Cardiac septum (tissue), 1 donor: ENCODE results near the gene MYEOV. TPM values are rescaled to one million over a fixed set of nuclear protein-coding genes. Genes with fewer than 3 reads are reported as not detected.

ENCODE experiments used
- DNase-seq: peaks from one replicate; pipeline ENCODE4 v3.0.0-alpha.2; 2020; ENCODE audit warnings: low spot score
- intact Hi-C: fragments of 100-400 bp; cut with DNase I; formaldehyde crosslinking; loops from one replicate; pipeline ENCODE4 v1.14.0; 2022
- total RNA-seq: library from RNA; stranded (reverse); fragmentation: NEBNext Ultra II Directional; extraction: Animal tissue kit (Norgen Biotek cat#: 25700); gene quantifications from one replicate; pipeline ENCODE4 v1.2.1, GENCODE V29; 2021
- donor health status: DM: no; HTN: no; CAD: no.

Gene MYEOV
- total RNA-seq, 1 donor from 2014 or later = not detected

DNA sequence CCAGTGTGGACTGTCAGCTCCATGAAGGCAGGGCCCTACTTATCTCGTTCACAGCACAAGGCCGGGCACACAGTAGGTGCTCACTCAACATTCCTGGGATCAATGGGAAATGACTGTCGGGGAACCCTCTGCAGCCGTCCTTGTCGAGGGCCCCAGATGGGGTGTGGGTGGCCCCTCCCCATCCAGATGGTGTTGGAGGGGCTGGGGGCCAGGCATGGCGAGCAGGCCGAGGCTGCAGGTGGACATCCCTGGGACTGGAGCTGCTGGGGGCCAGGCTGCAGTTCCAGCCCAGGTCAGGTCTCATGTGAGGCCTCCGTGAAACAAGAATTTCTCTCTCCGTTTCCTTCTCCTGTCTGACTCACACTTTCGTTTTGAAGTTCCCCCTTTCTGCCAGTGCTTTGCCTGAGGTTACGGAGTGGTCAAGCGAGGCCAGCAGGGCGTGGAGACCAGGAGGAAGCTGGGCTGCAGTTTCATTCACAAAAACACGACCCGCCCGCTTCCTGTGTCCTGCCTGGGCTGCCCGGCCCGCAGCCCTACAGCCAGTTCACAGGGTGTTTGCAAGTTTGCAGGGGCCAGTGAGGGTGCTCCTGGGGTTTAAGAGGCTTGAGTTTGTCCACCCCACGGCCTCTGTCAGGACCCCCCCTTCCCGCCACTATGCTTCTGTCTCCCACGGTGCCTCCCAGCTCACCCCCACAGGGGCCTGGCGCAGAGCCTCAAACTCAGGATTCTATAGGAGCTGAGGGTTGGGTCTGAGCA, 4.5 kb downstream of the MYEOV start:
- intact Hi-C loops = loop anchor here (5.0 kb wide), 2 partner anchors 176 to 196 kb away; no protein-coding TSS in a partner anchor

DNA sequence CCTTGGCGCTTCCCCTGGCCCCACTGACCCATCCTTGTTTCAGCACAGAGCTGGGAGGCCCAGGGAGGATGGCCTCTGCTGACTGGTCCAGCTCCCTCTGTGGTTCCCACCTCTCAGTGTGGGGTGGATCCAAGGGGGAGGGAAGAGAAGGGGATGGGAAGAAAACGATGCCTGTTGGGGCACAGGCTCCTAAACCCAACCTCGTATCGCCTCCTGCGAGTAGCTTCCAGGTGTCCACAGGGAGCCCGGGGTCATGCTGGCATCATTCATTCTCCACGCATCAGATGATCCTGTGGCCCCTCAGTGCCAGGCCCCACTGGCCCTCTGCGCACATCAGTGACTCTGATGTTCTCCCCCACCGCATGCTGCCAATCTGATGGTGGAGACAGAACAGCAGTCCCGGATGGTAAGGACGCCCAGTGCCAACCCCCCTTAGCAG, 5.1 kb downstream of the MYEOV start:
- DNase-seq = no peak
- intact Hi-C loops = loop anchor here (5.0 kb wide), 2 partner anchors 177 to 197 kb away; no protein-coding TSS in a partner anchor

More for the DNA sequence above, 4.5 kb downstream of the MYEOV start:
- DNase-seq = peak; percentile 93

DNA sequence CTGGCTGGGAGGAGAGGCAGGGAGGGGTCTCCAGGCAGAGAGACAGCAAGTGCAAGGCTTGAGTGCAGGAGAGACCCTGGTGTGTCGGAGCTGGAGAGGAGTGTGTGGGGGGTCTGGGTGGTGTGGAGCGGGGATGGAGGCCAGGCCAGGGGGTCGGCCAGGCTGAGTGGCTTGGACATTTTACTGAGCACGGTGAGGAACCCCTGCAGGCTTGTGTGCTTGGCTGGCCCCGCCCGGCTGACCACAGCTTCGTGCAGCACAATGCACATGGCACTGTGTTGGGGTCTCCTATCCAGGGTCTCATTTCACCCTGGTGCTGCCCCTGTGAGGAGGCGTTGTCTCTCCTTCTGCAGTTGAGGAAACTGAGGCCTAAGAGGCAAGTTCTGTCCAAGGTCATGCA, 5.6 kb downstream of the MYEOV start:
- intact Hi-C loops = loop anchor here (5.0 kb wide), 2 partner anchors 177 to 197 kb away; no protein-coding TSS in a partner anchor
- no peak for DNase-seq

DNA sequence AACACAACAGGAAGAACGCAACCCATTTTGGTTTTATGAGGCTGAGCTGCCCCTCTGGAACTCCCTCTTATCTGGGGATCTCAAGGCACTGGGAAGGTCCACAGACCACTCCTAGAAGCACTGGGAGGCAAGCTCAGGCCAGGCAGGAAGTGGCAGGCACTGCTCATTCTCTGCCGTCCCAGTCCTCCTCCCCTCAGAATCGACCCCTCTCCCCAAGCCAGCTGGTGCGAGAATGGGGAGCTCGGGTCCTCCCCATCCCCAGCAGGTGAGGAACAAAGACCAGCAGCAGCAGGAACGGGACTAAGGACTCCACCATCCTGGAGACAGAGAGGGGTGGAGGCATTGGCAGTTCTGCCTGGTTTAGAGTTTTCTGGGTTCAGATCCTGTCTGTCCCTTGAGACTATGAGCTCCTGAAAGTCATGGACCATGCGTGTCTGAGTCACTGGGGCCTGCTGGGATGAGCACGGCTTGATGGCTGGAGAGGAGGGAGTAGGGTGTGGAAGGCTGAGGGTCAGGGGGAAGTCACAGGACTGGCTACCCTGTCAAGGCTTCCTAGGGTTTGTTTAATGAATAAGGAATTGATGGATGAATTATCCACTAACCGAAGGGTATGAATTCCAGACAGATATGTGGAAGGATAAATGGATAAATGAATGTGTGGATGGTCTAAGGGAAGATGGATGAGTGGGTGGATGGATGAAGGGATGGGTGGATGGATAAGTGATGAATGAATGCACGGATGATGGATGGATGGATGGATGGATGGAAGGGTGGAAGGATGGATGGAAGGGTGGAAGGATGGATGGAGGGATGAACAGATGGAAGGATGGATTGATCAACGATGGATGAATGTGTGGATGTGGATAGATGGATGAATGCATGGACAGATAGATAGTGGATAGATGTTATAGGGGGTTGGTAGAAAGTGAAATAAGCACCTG, 6.4 kb downstream of the MYEOV start:
- intact Hi-C loops = loop anchor here (5.0 kb wide), 1 partner anchor 197 kb away; no protein-coding TSS in a partner anchor
- DNase-seq = no peak

DNA sequence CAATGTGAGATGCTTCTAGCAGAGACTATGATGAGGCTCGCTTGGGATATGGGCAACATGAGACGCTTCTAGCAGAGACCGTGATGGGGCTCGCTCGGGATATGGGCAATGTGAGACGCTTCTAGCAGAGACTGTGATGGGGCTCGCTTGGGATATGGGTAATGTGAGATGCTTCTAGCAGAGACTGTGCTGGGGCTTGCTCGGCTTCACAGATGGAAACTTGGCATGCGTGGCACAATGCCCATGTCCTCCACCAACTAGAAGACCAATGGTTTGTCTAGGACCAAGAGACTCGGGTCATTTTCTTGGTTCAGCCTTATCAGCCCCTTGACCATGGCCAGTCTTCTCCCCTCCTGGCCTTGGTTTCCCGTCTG, 7.1 kb downstream of the MYEOV start:
- no peak for DNase-seq
- intact Hi-C loops = loop anchor here (5.0 kb wide), 1 partner anchor 196 kb away; no protein-coding TSS in a partner anchor

DNA sequence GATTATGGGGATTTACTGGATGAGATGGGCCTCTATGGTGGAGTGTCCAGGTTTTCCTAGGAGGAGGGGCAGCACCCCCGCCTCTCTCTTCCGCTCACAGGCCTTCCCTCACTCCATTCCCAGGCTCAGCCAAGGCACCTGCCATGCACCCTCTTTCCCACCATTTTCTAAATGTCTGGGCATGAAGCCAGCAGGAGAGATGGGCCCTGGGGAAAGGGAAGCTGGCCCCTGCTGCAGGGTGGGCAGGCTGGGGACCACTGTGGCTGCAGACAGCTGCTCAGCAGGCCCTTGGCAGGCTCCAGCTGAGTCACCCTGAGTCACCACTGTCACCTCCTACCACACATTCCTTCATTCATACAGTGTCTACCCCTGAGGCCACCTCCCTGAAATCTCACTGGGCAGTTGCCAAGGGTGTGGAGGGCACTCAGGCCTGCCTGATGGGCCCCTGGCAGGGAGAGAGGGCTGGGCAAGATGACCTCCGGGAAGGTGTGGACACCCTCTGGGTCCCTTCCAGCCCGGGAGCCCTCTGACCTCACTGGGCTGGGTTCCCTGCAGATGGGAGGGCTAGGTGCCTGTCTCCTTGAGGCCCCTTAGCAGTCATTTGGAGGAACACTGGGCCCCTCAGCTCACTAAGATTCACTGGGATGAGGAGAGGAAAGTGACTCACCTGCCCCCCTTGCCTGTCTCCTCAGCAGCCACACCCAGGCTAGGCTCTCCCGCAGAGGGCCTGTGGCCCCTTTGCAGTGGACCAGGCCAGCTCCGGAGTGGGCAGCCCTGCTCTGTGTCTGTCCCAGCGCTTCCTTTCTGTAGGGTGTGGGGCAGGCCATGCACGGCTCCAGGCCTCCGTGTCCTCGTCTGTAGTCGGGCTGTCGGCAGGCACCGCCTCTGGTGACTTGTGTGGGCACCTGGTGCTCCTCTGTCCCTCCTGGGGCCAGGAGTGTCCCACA, 7.8 kb downstream of the MYEOV start:
- no peak for DNase-seq
- intact Hi-C loops = loop anchor here (5.0 kb wide), 1 partner anchor 196 kb away; no protein-coding TSS in a partner anchor

DNA sequence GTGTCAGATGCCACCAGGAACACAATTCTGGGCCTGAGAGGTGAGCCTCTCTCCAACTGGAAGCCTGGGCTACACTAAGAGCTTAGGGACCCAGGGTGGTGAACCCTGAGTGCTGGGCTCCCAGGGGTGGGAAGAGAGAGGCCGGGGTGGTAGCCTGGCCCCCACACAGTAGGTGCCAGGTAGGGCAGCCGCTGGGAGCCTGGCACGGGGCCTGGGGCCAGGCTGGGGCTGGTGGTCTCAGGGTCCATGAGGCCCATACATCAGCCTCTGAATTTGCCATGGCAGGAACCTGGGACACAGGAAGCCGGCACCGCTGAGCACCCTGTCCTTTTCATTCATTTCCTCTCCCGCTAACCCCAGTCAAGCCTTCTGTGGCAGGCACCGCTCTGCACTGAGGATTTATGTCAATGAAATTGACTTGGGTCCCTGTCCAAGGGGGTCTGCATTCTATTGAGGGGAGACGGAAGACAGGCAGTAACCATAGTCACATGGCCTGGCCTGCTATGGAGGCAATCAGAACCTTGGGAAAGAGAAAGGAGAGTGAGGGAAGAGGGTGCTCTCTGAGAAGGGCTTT, 8.6 kb downstream of the MYEOV start:
- intact Hi-C loops = loop anchor here (5.0 kb wide), 1 partner anchor 195 kb away; no protein-coding TSS in a partner anchor

DNA sequence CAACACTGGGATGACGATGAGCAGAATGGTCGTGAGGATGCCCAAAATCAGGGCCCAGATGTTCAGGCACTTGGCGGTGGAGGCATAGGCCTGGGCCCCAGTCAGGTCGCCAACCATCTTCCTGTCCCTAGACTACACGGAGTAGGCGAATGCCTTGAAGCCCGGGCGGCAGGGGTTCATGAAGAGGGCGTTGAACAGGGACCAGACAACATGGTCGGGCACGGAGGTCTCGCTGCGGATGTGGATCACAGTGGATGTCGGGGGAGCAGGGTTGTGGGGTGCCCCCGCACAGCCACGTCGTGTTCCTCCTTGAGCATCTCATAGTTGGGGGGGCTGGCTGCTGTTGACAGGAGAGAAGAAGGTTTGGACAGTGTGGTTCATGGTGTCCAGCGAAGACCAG, 9.5 kb downstream of the MYEOV start:
- intact Hi-C loops = loop anchor here (5.0 kb wide), 1 partner anchor 194 kb away; no protein-coding TSS in a partner anchor
- DNase-seq = no peak

More for the DNA sequence above, 8.6 kb downstream of the MYEOV start:
- no peak for DNase-seq

DNA sequence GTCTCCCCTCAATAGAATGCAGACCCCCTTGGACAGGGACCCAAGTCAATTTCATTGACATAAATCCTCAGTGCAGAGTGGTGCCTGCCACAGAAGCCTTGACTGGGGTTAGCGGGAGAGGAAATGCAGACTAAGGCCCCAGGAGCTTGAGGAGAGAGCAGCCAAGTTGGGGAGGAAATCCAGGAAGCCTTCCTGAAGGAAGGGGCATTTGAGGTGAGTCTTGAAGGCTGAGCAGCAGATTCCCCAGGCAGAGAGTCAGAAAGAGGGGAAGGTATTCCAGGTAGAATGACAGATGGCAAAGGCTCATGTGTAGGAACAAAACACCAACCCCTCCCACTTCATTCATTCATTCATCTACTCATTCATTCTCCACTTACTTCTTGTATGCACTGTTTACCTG, 10.3 kb downstream of the MYEOV start:
- no peak for DNase-seq
- intact Hi-C loops = loop anchor here (5.0 kb wide), 1 partner anchor 193 kb away; no protein-coding TSS in a partner anchor

DNA sequence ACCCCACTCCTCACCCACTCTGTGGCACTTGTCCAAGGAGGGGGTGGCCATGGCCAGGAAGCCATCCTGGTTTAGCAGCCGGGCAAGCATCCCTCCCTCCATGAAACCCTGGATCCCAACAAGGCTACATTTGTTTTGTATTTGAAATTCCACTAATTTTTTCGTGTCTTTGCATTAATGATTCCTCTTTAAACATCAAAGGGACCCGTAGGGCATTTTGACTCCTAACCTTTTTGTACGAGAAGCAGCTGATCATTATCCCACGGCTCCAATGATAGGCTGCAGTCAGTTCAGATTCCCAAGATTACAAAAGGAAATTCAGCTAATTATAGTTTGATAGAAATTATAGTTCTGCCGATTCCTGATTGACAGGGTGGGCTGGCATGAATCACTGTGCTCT, 10.7 kb downstream of the MYEOV start:
- no peak for DNase-seq

DNA sequence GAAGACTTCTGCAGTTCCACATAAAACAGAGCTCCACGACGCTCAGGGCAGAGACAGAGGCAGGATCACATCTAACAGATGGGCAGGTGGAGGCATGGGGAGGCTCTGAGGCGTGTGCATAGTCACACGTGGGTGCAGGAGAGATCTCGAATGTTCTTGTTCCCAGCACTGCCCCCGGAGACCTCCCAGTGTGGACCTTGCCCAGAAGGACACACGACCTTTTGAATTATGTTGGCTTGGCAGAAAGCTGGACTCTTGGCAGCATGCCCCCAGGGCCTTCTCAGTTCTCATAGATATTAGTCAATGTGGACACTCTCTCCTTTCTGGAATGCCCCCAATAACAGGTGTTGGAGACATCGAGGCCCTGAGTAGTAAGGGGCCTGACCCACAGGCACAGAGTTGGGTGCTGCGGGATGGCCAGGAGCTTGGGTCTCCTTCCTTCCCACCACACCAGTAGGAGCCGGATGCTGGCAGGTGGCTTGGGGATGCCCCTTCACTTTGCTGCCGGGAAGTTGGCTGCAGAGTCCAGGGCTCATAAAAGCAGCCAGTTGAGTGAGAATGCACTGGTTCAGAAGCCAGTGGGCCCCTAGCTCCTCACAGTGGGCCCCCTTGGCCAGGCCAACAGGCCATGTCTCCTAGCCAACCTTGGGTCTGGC, 12.1 kb downstream of the MYEOV start:
- intact Hi-C loops = no loop called here
- no peak for DNase-seq

More for the DNA sequence above, 10.7 kb downstream of the MYEOV start:
- intact Hi-C loops = loop anchor here (5.0 kb wide), 1 partner anchor 193 kb away; no protein-coding TSS in a partner anchor

DNA sequence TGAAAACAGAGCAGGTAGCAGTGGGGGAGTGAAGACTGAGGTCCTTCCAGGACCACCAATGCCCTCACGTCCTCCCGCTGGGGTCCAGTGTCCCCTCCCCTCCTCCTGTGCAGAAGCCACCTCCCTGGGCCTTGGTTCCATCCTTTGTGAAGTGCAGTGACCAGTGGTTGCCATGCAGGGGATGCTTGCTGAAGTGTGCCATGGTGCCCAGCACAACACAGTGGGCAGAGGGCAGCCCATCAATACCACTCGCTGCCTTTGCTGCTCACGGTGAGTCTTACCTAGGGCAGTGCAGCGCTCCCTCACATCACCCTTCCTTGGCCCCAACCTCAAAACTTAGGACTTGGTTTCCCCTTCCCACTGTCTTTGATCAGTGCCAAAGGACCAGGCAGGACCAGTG, 12.9 kb downstream of the MYEOV start:
- DNase-seq = no peak
- intact Hi-C loops = no loop called here

DNA sequence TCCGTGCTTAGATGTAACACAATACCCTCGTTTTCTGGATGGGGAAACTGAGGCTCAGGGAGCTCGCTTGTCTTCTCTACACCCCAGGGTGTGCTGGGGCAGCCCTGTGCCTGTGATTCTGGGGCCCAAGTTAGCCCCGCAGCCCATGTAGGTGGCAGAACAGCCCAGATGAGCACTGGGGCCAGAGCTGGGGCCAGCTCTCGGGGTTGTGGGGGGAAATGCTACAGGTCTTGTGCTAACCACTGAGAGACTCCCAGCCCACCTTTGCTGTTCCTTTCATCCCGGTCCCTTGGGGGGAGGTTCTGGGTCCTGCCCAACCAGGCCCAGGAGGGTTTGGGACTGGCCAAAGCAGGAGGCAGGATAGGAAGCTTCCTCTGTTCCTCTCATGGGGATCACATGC, 13.5 kb downstream of the MYEOV start:
- no peak for DNase-seq
- intact Hi-C loops = no loop called here

DNA sequence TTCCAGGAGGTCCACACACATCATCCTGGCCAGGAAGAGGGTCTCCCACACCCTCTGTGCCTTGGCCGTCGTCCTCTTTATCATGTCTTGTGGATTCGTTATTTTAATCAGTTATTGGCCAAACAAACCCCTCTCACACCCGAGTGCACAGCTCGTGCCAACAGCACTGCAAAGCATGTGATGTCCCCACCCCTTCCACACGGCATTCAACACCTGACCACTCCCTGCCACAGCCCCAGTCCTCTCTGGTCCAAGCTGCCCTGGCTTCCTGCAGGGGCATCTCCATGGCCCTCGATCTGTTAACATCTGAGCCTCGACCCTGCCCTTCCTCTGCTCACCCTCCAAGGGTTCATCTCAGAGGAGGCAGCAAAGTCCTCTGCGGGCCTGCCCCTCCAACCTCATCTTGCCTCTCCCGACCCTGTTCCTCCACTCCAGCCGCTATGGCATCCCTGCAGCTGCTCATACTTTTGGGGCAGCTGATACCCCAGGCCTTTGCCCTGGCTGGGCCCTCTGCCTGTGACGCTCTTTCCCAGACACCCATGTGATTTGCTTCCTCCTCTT, 14.0 kb downstream of the MYEOV start:
- peak; percentile 72 for DNase-seq
- intact Hi-C loops = no loop called here

DNA sequence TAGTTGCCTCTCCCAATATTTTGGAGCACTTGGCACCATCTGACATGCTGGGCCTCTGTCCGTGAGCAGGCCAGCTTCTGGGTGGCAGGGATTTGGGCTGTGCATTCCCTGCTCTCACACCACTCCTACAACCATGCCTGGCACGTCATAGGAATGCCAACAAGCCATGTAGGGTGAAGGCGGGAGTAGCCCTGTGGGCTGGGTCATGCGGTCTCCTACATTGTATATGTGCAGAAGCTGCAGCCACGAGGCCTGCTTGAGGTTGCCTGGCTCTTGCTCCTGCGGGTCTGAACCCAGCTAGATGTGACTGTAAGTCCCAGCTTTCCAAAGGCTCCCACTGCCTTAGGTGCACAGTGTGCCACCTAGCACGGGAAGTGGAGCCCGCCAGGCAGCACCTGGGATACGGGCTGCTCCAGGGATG, 14.5 kb downstream of the MYEOV start:
- intact Hi-C loops = no loop called here
- peak; percentile 63 for DNase-seq

DNA sequence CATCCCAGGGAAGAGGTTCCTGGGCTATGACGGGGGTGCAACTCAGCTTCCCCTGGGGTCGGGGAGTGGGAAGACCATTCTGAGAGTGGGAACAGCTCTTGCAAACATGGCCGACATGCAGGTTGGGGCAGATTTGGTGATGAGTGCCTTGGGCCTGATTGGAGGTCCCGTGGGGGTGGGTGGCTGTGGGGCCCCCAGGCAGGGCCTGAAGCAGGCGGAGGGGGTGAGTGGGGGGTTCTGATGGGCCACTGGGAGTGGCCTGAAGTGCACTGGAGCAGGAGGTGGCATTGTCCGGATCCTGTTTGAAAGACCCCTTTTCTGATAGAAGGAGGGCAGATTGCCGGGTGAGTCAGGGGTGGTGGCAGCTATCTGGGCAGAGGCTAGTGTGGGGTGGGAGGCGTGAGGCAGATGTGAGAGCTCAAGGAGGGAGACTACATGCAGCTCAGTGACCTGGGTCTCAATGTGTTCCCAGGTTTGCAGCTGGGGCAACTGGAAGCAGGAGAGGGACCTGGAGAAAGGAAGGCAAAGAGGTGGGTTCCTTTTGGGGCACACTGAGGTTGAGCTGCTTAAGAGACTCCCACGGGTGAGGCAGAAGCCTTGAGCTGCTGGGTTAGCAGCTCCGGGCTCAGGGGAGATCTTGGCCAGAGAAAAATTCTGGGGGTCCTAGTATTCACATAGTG, 15.1 kb downstream of the MYEOV start:
- DNase-seq = peak; percentile 38
- intact Hi-C loops = no loop called here

DNA sequence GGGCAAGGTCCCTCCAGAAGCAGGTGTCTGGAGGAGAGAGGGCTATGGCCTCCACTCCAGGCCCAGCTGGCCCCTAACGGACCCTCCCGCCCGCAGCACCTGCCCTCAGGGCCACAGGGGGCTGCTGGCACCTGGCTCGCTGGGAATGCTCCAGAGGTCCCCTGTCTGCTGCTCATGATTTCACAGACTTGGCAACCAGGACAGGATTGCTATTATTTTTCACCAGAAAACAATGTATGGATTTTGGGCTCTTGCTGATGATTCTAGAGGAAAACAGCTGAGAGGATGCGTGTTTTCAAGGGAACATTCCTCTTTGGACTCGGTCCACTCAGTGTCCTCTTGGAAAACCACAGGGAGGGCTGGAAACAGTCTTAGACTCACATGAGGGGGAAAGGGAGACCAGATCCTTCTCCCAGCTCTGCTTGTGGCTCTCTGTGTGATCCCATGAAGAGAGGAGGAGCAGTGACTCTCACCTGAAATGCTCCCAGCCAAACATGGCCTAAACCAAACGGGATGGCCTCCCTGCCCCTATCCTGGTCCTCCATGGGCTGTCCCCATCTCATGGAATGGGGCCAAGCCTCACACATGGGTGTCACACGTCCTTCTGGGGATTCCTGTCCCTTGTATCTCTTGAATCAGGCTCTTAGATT, 15.8 kb downstream of the MYEOV start:
- intact Hi-C loops = no loop called here
- DNase-seq = peak; percentile 50
